ENCODE measurements around the gene EIF4G3.

GRCh38 chr1:21058035-21058793 lies 118.5 kb downstream of the EIF4G3 start:
- TF ChIP-seq POLR2AphosphoS5 (IDR thresholded peaks at IDR 0.05) = no peak
- no peak for TF ChIP-seq CTCF (IDR thresholded peaks at IDR 0.05)
- TF ChIP-seq POLR2A (IDR thresholded peaks at IDR 0.05) = no peak
- TF ChIP-seq EP300 (IDR thresholded peaks at IDR 0.05) = no peak

Data from gastroesophageal sphincter (tissue), 3 donors.